ENCODE data around the gene DYNLL1. TPM values are rescaled to one million over a fixed set of nuclear protein-coding genes. Genes with fewer than 3 reads are reported as not detected.
"Not testable (repeated sequence)": the region's sequence is repeated elsewhere in the genome, so short reads cannot be mapped to it uniquely, and the experiment has no call there.

Gene DYNLL1
- polyA plus RNA-seq, 2 donors: 1,023 to 1,071 TPM

GRCh38 chr12:120487552-120487951 lies 8.4 kb upstream of the DYNLL1 start:
- H3K4me1 ChIP-seq (ENCODE audit: control insufficient read depth in 2 of 2, insufficient read depth in 2 of 2, low read length in 1 of 2); H3K27ac ChIP-seq (ENCODE audit: low read depth in 2 of 2, low read length in 1 of 2); H3K4me3 ChIP-seq (ENCODE audit: low read depth in 1 of 2, low read length in 2 of 2); H3K9me3 ChIP-seq (ENCODE audit: control insufficient read depth in 2 of 2, insufficient read depth in 1 of 2, low read depth in 1 of 2, low read length in 1 of 2); H3K36me3 ChIP-seq (ENCODE audit: control insufficient read depth in 2 of 2, insufficient read depth in 2 of 2, low read length in 1 of 2); H3K27me3 ChIP-seq (ENCODE audit: control insufficient read depth in 1 of 2, insufficient read depth in 2 of 2, low read length in 2 of 2): not testable (repeated sequence)
- 83 to 89% methylated on average over 7 of the region's 7 CpGs for WGBS, 2 donors

- H3K27ac ChIP-seq (ENCODE audit: low read depth in 2 of 2, low read length in 1 of 2): no peak overlapping the region
- no peaks in the 10 kb centered on the region for H3K9me3 ChIP-seq (ENCODE audit: control insufficient read depth in 2 of 2, insufficient read depth in 1 of 2, low read depth in 1 of 2, low read length in 1 of 2)
- H3K36me3 ChIP-seq (ENCODE audit: control insufficient read depth in 2 of 2, insufficient read depth in 2 of 2, low read length in 1 of 2): peaks cover 5 to 7% of the 10 kb centered on the region in 2 donors
- H3K4me3 ChIP-seq (ENCODE audit: low read depth in 1 of 2, low read length in 2 of 2): no peak overlapping the region
- H3K4me1 ChIP-seq (ENCODE audit: control insufficient read depth in 2 of 2, insufficient read depth in 2 of 2, low read length in 1 of 2): peaks cover 0 to 2% of the 10 kb centered on the region in 2 donors
- WGBS, 2 donors: 75 to 76% methylated on average over 5 of the region's 5 CpGs
- no peaks in the 10 kb centered on the region for H3K27me3 ChIP-seq (ENCODE audit: control insufficient read depth in 1 of 2, insufficient read depth in 2 of 2, low read length in 2 of 2)
Measured at GRCh38 chr12:120488057-120488640, 7.8 kb upstream of the DYNLL1 start.

- no peak overlapping the region for H3K4me3 ChIP-seq (ENCODE audit: low read depth in 1 of 2, low read length in 2 of 2)
- peaks cover 5 to 7% of the 10 kb centered on the region in 2 donors for H3K36me3 ChIP-seq (ENCODE audit: control insufficient read depth in 2 of 2, insufficient read depth in 2 of 2, low read length in 1 of 2)
- no peaks in the 10 kb centered on the region for H3K27me3 ChIP-seq (ENCODE audit: control insufficient read depth in 1 of 2, insufficient read depth in 2 of 2, low read length in 2 of 2)
- no peaks in the 10 kb centered on the region for H3K9me3 ChIP-seq (ENCODE audit: control insufficient read depth in 2 of 2, insufficient read depth in 1 of 2, low read depth in 1 of 2, low read length in 1 of 2)
- H3K4me1 ChIP-seq (ENCODE audit: control insufficient read depth in 2 of 2, insufficient read depth in 2 of 2, low read length in 1 of 2): peaks cover 0 to 2% of the 10 kb centered on the region in 2 donors
- WGBS, 2 donors: 66 to 71% methylated on average over 4 of the region's 4 CpGs
- peak overlapping the region in 1 of 2 donors; percentile 63 for H3K27ac ChIP-seq (ENCODE audit: low read depth in 2 of 2, low read length in 1 of 2)
Measured at GRCh38 chr12:120489018-120489417, 6.9 kb upstream of the DYNLL1 start.

GRCh38 chr12:120490325-120490724 lies 5.6 kb upstream of the DYNLL1 start:
- WGBS, 2 donors: 95% methylated on average over 5 of the region's 5 CpGs
- H3K9me3 ChIP-seq (ENCODE audit: control insufficient read depth in 2 of 2, insufficient read depth in 1 of 2, low read depth in 1 of 2, low read length in 1 of 2): no peaks in the 10 kb centered on the region

GRCh38 chr12:120490833-120491512 lies 4.9 kb upstream of the DYNLL1 start:
- Histone ChIP-seq H3K27me3 (ENCODE audit: control insufficient read depth in 1 of 2, insufficient read depth in 2 of 2, low read length in 2 of 2) (no peaks in the 10 kb centered on the region), H3K27ac (ENCODE audit: low read depth in 2 of 2, low read length in 1 of 2) (no peak overlapping the region)
- 80 to 90% methylated on average over 2 of the region's 2 CpGs for WGBS, 2 donors

More at GRCh38 chr12:120490325-120490724, 5.6 kb upstream of the DYNLL1 start:
- Histone ChIP-seq H3K4me1 (ENCODE audit: control insufficient read depth in 2 of 2, insufficient read depth in 2 of 2, low read length in 1 of 2) (peaks cover 0 to 4% of the 10 kb centered on the region in 2 donors), H3K36me3 (ENCODE audit: control insufficient read depth in 2 of 2, insufficient read depth in 2 of 2, low read length in 1 of 2) (peaks cover 5 to 7% of the 10 kb centered on the region in 2 donors), H3K27ac (ENCODE audit: low read depth in 2 of 2, low read length in 1 of 2) (no peak overlapping the region), H3K27me3 (ENCODE audit: control insufficient read depth in 1 of 2, insufficient read depth in 2 of 2, low read length in 2 of 2) (no peaks in the 10 kb centered on the region), H3K4me3 (ENCODE audit: low read depth in 1 of 2, low read length in 2 of 2) (no peak overlapping the region)

GRCh38 chr12:120495186-120495730 lies 655 bp upstream of the DYNLL1 start:
- 14 to 20% methylated on average over 17 of the region's 17 CpGs for WGBS, 2 donors

More at GRCh38 chr12:120490833-120491512, 4.9 kb upstream of the DYNLL1 start:
- H3K9me3 ChIP-seq (ENCODE audit: control insufficient read depth in 2 of 2, insufficient read depth in 1 of 2, low read depth in 1 of 2, low read length in 1 of 2): no peaks in the 10 kb centered on the region
- peaks cover 0 to 5% of the 10 kb centered on the region in 2 donors for H3K4me1 ChIP-seq (ENCODE audit: control insufficient read depth in 2 of 2, insufficient read depth in 2 of 2, low read length in 1 of 2)
- H3K36me3 ChIP-seq (ENCODE audit: control insufficient read depth in 2 of 2, insufficient read depth in 2 of 2, low read length in 1 of 2): peaks cover 5 to 7% of the 10 kb centered on the region in 2 donors
- H3K4me3 ChIP-seq (ENCODE audit: low read depth in 1 of 2, low read length in 2 of 2): no peak overlapping the region

GRCh38 chr12:120496413-120497340 lies 764 bp downstream of the DYNLL1 start:
- peak overlapping the region; percentile 89 to 93 for H3K27ac ChIP-seq (ENCODE audit: low read depth in 2 of 2, low read length in 1 of 2)
- WGBS, 2 donors: 0 to 2% methylated on average over 45 to 47 of the region's 47 CpGs
- no peaks in the 10 kb centered on the region for H3K9me3 ChIP-seq (ENCODE audit: control insufficient read depth in 2 of 2, insufficient read depth in 1 of 2, low read depth in 1 of 2, low read length in 1 of 2)
- no peaks in the 10 kb centered on the region for H3K36me3 ChIP-seq (ENCODE audit: control insufficient read depth in 2 of 2, insufficient read depth in 2 of 2, low read length in 1 of 2)
- H3K4me1 ChIP-seq (ENCODE audit: control insufficient read depth in 2 of 2, insufficient read depth in 2 of 2, low read length in 1 of 2): peaks cover 0 to 3% of the 10 kb centered on the region in 2 donors
- H3K4me3 ChIP-seq (ENCODE audit: low read depth in 1 of 2, low read length in 2 of 2): peak overlapping the region; percentile 77 to 93
- H3K27me3 ChIP-seq (ENCODE audit: control insufficient read depth in 1 of 2, insufficient read depth in 2 of 2, low read length in 2 of 2): no peaks in the 10 kb centered on the region

More at GRCh38 chr12:120495186-120495730, 655 bp upstream of the DYNLL1 start:
- Histone ChIP-seq H3K36me3 (ENCODE audit: control insufficient read depth in 2 of 2, insufficient read depth in 2 of 2, low read length in 1 of 2) (peaks cover 5 to 7% of the 10 kb centered on the region in 2 donors), H3K9me3 (ENCODE audit: control insufficient read depth in 2 of 2, insufficient read depth in 1 of 2, low read depth in 1 of 2, low read length in 1 of 2) (no peaks in the 10 kb centered on the region), H3K27ac (ENCODE audit: low read depth in 2 of 2, low read length in 1 of 2) (peak overlapping the region; percentile 64), H3K4me3 (ENCODE audit: low read depth in 1 of 2, low read length in 2 of 2) (peak overlapping the region; percentile 77 to 93), H3K4me1 (ENCODE audit: control insufficient read depth in 2 of 2, insufficient read depth in 2 of 2, low read length in 1 of 2) (peaks cover 0 to 3% of the 10 kb centered on the region in 2 donors), H3K27me3 (ENCODE audit: control insufficient read depth in 1 of 2, insufficient read depth in 2 of 2, low read length in 2 of 2) (no peaks in the 10 kb centered on the region)

GRCh38 chr12:120497524-120498150 lies 1.7 kb downstream of the DYNLL1 start:
- H3K4me3 ChIP-seq (ENCODE audit: low read depth in 1 of 2, low read length in 2 of 2): peak overlapping the region; percentile 77 to 93
- H3K27ac ChIP-seq (ENCODE audit: low read depth in 2 of 2, low read length in 1 of 2): no peak overlapping the region
- no peaks in the 10 kb centered on the region for H3K36me3 ChIP-seq (ENCODE audit: control insufficient read depth in 2 of 2, insufficient read depth in 2 of 2, low read length in 1 of 2)
- WGBS, 2 donors: 14 to 16% methylated on average over 9 of the region's 9 CpGs
- no peaks in the 10 kb centered on the region for H3K27me3 ChIP-seq (ENCODE audit: control insufficient read depth in 1 of 2, insufficient read depth in 2 of 2, low read length in 2 of 2)
- H3K9me3 ChIP-seq (ENCODE audit: control insufficient read depth in 2 of 2, insufficient read depth in 1 of 2, low read depth in 1 of 2, low read length in 1 of 2): no peaks in the 10 kb centered on the region
- peaks cover 0 to 3% of the 10 kb centered on the region in 2 donors for H3K4me1 ChIP-seq (ENCODE audit: control insufficient read depth in 2 of 2, insufficient read depth in 2 of 2, low read length in 1 of 2)
